ENCODE results near the gene KSR1. TPM values are rescaled to one million over a fixed set of nuclear protein-coding genes. Genes with fewer than 3 reads are reported as not detected.
"Not testable (repeated sequence)": the region's sequence is repeated elsewhere in the genome, so short reads cannot be mapped to it uniquely, and the experiment has no call there.

The KSR1 gene
- total RNA-seq, 2 donors from 2014 or later: 33.7 to 46.3 TPM

DNA sequence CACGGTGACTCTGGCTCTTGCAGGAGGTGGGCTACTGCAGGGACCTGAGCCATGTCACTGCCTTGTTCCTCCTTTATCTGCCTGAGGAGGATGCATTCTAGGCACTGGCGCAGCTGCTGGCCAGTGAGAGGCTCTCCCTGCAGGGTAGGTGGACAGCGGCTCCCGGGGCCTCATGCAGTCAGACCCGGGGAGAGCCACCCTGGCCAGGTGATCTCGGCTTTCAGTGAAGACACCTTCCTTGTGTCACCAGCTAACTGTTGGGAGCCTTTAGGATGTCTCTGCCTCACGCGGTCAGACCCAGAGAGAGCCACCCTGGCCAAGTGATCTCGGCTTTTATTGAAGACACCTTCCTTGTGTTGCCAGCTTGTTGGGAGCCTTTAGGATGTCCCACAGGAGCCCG is 31.7 kb upstream of the KSR1 start:
- no peak overlapping the region for H3K9ac ChIP-seq (ENCODE audit: extremely low read depth, low read length, poor library complexity, severe bottlenecking)
- Mint-ChIP-seq H3K27ac (no peak overlapping the region), H3K9me3 (peaks cover 3% of the 10 kb centered on the region), H3K36me3 (ENCODE audit: low read depth) (no peaks in the 10 kb centered on the region), H3K27me3 (ENCODE audit: insufficient read depth) (no peaks in the 10 kb centered on the region), H3K4me3 (no peak overlapping the region), H3K4me1 (no peaks in the 10 kb centered on the region)
- TF ChIP-seq, protein P1, sequence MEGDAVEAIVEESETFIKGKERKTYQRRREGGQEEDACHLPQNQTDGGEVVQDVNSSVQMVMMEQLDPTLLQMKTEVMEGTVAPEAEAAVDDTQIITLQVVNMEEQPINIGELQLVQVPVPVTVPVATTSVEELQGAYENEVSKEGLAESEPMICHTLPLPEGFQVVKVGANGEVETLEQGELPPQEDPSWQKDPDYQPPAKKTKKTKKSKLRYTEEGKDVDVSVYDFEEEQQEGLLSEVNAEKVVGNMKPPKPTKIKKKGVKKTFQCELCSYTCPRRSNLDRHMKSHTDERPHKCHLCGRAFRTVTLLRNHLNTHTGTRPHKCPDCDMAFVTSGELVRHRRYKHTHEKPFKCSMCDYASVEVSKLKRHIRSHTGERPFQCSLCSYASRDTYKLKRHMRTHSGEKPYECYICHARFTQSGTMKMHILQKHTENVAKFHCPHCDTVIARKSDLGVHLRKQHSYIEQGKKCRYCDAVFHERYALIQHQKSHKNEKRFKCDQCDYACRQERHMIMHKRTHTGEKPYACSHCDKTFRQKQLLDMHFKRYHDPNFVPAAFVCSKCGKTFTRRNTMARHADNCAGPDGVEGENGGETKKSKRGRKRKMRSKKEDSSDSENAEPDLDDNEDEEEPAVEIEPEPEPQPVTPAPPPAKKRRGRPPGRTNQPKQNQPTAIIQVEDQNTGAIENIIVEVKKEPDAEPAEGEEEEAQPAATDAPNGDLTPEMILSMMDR (conservative IDR thresholded peaks at IDR 0.05): no peak
- H3K4me1 ChIP-seq (ENCODE audit: control insufficient read depth, insufficient read depth, low read length): no peaks in the 10 kb centered on the region
- H3K9me3 ChIP-seq (ENCODE audit: control insufficient read depth, low read length): no peaks in the 10 kb centered on the region
- no peaks in the 10 kb centered on the region for H3K36me3 ChIP-seq (ENCODE audit: control insufficient read depth, insufficient read depth, low read length)
- no peak overlapping the region for H3K4me3 ChIP-seq (ENCODE audit: low read length)
- no peak for DNase-seq
- 80 to 81% methylated on average over 10 of the region's 10 CpGs for WGBS, 2 experiments (ENCODE audit: insufficient coverage in 1 of 2, insufficient read length in 1 of 2)
- H3K27me3 ChIP-seq (ENCODE audit: control insufficient read depth, insufficient read depth, low read length, poor library complexity, severe bottlenecking): no peaks in the 10 kb centered on the region
- no peak overlapping the region for H3K27ac ChIP-seq (ENCODE audit: low read depth, low read length)

DNA sequence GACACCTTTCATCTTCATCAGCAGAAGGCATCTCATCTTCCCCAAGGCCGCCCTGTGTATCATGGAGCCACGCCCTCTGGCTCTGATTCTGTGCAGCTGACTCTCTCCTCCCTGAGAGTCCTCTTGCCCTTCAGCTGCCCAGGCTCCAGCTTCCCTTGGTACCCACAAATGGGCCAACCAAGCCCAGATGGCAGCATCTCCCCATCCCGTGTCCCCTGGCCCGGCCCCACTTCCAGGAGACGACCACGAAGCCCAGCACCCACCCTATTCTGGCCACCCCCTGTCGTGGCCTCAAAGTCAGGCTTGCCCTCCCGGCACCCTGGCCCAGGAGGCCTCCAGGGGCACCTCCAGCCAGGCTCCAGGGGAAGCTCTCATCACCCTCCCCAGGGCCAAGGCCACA is 31.3 kb upstream of the KSR1 start:
- H3K9me3 Mint-ChIP-seq: peaks cover 3% of the 10 kb centered on the region
- 91 to 100% methylated on average over 1 to 6 of the region's 8 CpGs for WGBS, 2 experiments (ENCODE audit: insufficient coverage in 1 of 2, insufficient read length in 1 of 2)
- DNase-seq: no peak
- no peaks in the 10 kb centered on the region for H3K27me3 Mint-ChIP-seq (ENCODE audit: insufficient read depth)
- H3K36me3 Mint-ChIP-seq (ENCODE audit: low read depth): no peaks in the 10 kb centered on the region
- Histone ChIP-seq H3K27me3 (ENCODE audit: control insufficient read depth, insufficient read depth, low read length, poor library complexity, severe bottlenecking) (no peaks in the 10 kb centered on the region), H3K27ac (ENCODE audit: low read depth, low read length) (no peak overlapping the region), H3K9ac (ENCODE audit: extremely low read depth, low read length, poor library complexity, severe bottlenecking) (no peak overlapping the region), H3K9me3 (ENCODE audit: control insufficient read depth, low read length) (no peaks in the 10 kb centered on the region), H3K36me3 (ENCODE audit: control insufficient read depth, insufficient read depth, low read length) (no peaks in the 10 kb centered on the region), H3K4me3 (ENCODE audit: low read length) (no peak overlapping the region), H3K4me1 (ENCODE audit: control insufficient read depth, insufficient read depth, low read length) (no peaks in the 10 kb centered on the region)
- TF ChIP-seq, protein P1 (conservative IDR thresholded peaks at IDR 0.05): no peak
- no peaks in the 10 kb centered on the region for H3K4me1 Mint-ChIP-seq
- H3K27ac Mint-ChIP-seq: no peak overlapping the region
- H3K4me3 Mint-ChIP-seq: no peak overlapping the region

DNA sequence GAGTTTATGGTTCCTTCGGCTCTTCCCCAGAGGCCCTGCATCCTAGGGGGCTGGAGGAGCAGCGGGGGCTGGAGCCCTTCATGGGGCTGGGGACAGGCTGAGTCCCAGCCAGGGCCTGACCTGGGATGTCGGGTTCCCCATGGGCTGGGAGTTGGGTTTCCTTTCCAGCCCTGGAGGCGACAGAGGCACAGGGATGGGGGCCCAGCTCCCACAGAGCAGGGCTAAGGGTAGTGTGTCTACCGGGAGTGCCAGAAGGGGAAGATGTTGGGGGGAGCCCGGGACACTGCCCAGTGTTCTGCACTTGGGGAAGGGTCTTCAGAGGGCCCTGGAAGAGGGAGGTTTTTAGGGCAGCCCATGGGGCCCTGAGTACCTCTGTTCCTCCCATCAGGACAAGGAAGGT is 30.7 kb upstream of the KSR1 start:
- not testable (repeated sequence) for H3K27me3 Mint-ChIP-seq (ENCODE audit: insufficient read depth); H3K4me3 ChIP-seq (ENCODE audit: low read length); H3K9ac ChIP-seq (ENCODE audit: extremely low read depth, low read length, poor library complexity, severe bottlenecking); H3K27ac Mint-ChIP-seq; H3K4me1 Mint-ChIP-seq; H3K4me1 ChIP-seq (ENCODE audit: control insufficient read depth, insufficient read depth, low read length); H3K4me3 Mint-ChIP-seq; H3K9me3 ChIP-seq (ENCODE audit: control insufficient read depth, low read length); DNase-seq; H3K9me3 Mint-ChIP-seq; H3K36me3 Mint-ChIP-seq (ENCODE audit: low read depth); H3K27me3 ChIP-seq (ENCODE audit: control insufficient read depth, insufficient read depth, low read length, poor library complexity, severe bottlenecking); H3K36me3 ChIP-seq (ENCODE audit: control insufficient read depth, insufficient read depth, low read length); H3K27ac ChIP-seq (ENCODE audit: low read depth, low read length)
- 91 to 100% methylated on average over 2 to 6 of the region's 6 CpGs for whole genome bisulfite sequencing, 2 experiments (ENCODE audit: insufficient coverage in 1 of 2, insufficient read length in 1 of 2)

DNA sequence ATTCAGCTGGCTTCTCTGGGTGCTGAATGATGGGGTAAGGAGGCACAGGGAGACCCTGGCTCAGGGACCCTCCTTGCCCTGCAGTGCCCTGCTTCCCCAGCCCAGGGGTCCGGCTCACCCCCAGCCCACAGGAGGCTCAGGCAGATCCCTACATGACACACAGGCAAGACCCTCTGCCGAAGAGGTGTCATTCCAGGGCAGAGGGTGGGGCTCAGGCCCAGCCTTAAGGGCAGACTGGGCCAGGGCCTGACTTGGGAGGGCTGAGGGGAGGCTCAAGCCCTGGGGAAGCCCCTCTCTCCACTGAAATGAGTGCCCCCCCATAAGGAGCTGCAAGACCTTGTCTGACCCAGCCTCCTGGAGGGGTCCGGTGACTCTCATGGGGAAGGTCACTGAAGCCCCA is 30.3 kb upstream of the KSR1 start:
- no peaks in the 10 kb centered on the region for H3K36me3 Mint-ChIP-seq (ENCODE audit: low read depth)

DNA sequence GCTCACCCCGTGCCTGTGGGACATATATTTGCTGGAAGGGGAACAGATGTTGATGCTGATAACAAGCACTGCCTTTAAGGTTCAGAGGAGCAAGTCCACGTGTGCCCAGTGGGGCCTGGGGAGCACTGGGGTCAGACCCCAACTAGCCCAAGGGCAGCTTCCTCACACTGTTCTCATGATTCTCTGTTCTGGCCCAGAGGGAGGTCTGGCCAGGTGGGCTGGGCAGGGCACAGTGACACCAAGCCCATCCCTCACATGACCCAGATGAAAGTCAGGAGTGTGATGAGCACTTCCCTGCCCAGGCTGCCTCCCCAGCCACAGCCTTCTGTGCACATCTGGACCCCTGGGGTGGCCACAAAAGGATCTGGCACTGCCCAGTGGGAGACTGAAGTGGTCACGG is 29.8 kb upstream of the KSR1 start:
- H3K27ac Mint-ChIP-seq; H3K9ac ChIP-seq (ENCODE audit: extremely low read depth, low read length, poor library complexity, severe bottlenecking); H3K4me3 ChIP-seq (ENCODE audit: low read length); H3K36me3 ChIP-seq (ENCODE audit: control insufficient read depth, insufficient read depth, low read length); H3K9me3 ChIP-seq (ENCODE audit: control insufficient read depth, low read length); H3K4me1 Mint-ChIP-seq; DNase-seq; H3K4me1 ChIP-seq (ENCODE audit: control insufficient read depth, insufficient read depth, low read length); H3K27ac ChIP-seq (ENCODE audit: low read depth, low read length); H3K36me3 Mint-ChIP-seq (ENCODE audit: low read depth); H3K27me3 Mint-ChIP-seq (ENCODE audit: insufficient read depth); H3K4me3 Mint-ChIP-seq; H3K27me3 ChIP-seq (ENCODE audit: control insufficient read depth, insufficient read depth, low read length, poor library complexity, severe bottlenecking); H3K9me3 Mint-ChIP-seq: not testable (repeated sequence)
- 80 to 89% methylated on average over 2 of the region's 3 CpGs for WGBS, 2 experiments (ENCODE audit: insufficient coverage in 1 of 2, insufficient read length in 1 of 2)

More for the DNA sequence above, 30.3 kb upstream of the KSR1 start:
- H3K9me3 Mint-ChIP-seq: peaks cover 3% of the 10 kb centered on the region
- H3K27ac Mint-ChIP-seq: no peak overlapping the region
- Histone ChIP-seq H3K27me3 (ENCODE audit: control insufficient read depth, insufficient read depth, low read length, poor library complexity, severe bottlenecking) (no peaks in the 10 kb centered on the region), H3K4me1 (ENCODE audit: control insufficient read depth, insufficient read depth, low read length) (no peaks in the 10 kb centered on the region), H3K4me3 (ENCODE audit: low read length) (no peak overlapping the region), H3K36me3 (ENCODE audit: control insufficient read depth, insufficient read depth, low read length) (no peaks in the 10 kb centered on the region), H3K9me3 (ENCODE audit: control insufficient read depth, low read length) (no peaks in the 10 kb centered on the region), H3K9ac (ENCODE audit: extremely low read depth, low read length, poor library complexity, severe bottlenecking) (no peak overlapping the region), H3K27ac (ENCODE audit: low read depth, low read length) (no peak overlapping the region)
- DNase-seq: no peak
- H3K4me3 Mint-ChIP-seq: no peak overlapping the region
- WGBS, 2 experiments (ENCODE audit: insufficient coverage in 1 of 2, insufficient read length in 1 of 2): 86% methylated on average over 3 of the region's 3 CpGs; no CpG with 5 or more reads in 1 of the 2 experiments
- TF ChIP-seq, protein P1 (conservative IDR thresholded peaks at IDR 0.05): no peak
- H3K4me1 Mint-ChIP-seq: no peaks in the 10 kb centered on the region
- no peaks in the 10 kb centered on the region for H3K27me3 Mint-ChIP-seq (ENCODE audit: insufficient read depth)
